WTC11 (cell line): ENCODE measurements around the gene PPID. TPM values are rescaled to one million over a fixed set of nuclear protein-coding genes. Genes with fewer than 3 reads are reported as not detected.

Source experiments
- ATAC-seq: fragments of 200-7000 bp; cut with Tn5 transposase; 2 replicates; pipeline ENCODE4 v1.10.0; 2021; ENCODE audit warnings: mild to moderate bottlenecking, moderate library complexity
- CTCF ChIA-PET: fragments of 300-600 bp; sonication (Branson Sonifier 250); formaldehyde crosslinking; loops from one replicate; lab custom pipeline; 2021; ENCODE audit warnings: antibody characterized with exemption; lab: Charles Lee
- POLR2A ChIA-PET: fragments of 350-600 bp; sonication (Branson Sonifier 250); formaldehyde crosslinking; loops from one replicate; lab custom pipeline; 2021; ENCODE audit warnings: antibody characterized with exemption; lab: Charles Lee
- DNase-seq: peaks from one replicate; pipeline ENCODE4 v3.0.0; 2021; ENCODE audit warnings: low spot score
- H3K27ac Mint-ChIP-seq: 2 replicates; pipeline ENCODE4 v1.8.0; 2021; ENCODE audit warnings: mixed read lengths
- H3K27me3 Mint-ChIP-seq: 2 replicates; pipeline ENCODE4 v1.8.0; 2021; ENCODE audit warnings: low read depth, mild to moderate bottlenecking, moderate library complexity, mixed read lengths
- H3K36me3 Mint-ChIP-seq: 2 replicates; pipeline ENCODE4 v1.8.0; 2021; ENCODE audit warnings: mixed read lengths
- H3K4me1 Mint-ChIP-seq: 2 replicates; pipeline ENCODE4 v1.8.0; 2022; ENCODE audit warnings: mixed read lengths
- H3K4me3 Mint-ChIP-seq: 2 replicates; pipeline ENCODE4 v1.8.0; 2021; ENCODE audit warnings: mild to moderate bottlenecking, moderate library complexity, mixed read lengths
- H3K9me3 Mint-ChIP-seq: 2 replicates; pipeline ENCODE4 v1.8.0; 2021; ENCODE audit warnings: mixed read lengths
- CREM ChIP-seq: sonication (generic); formaldehyde crosslinking; IDR thresholded peaks from 2 replicates; pipeline ENCODE4 v1.8.1; 2022; ENCODE audit warnings: mild to moderate bottlenecking, missing genetic modification reagents, moderate library complexity
- ESRRA ChIP-seq: sonication (generic); formaldehyde crosslinking; IDR thresholded peaks from 2 replicates; pipeline ENCODE4 v1.8.1; 2022; ENCODE audit warnings: mild to moderate bottlenecking, missing genetic modification reagents, borderline replicate concordance
- FOXJ3 ChIP-seq: sonication (generic); formaldehyde crosslinking; IDR thresholded peaks from 2 replicates; pipeline ENCODE4 v1.9.0; 2021; ENCODE audit warnings: missing genetic modification reagents, mild to moderate bottlenecking, borderline replicate concordance
- FOXP1 ChIP-seq: sonication (generic); formaldehyde crosslinking; IDR thresholded peaks from 2 replicates; pipeline ENCODE4 v1.8.0; 2022; ENCODE audit warnings: missing genetic modification reagents, mild to moderate bottlenecking, moderate library complexity, borderline replicate concordance
- GTF2I ChIP-seq: fragments of 250-450 bp; sonication (Bioruptor Pico); conservative IDR thresholded peaks from 2 replicates; pipeline ENCODE4 v1.4.0; 2021; ENCODE audit warnings: mild to moderate bottlenecking
- HMGA2 ChIP-seq: fragments of 250-450 bp; sonication (Bioruptor Pico); IDR thresholded peaks from 2 replicates; pipeline ENCODE4 v1.4.0; 2021; ENCODE audit warnings: mild to moderate bottlenecking, moderate library complexity
- MXD4 ChIP-seq: fragments of 250-450 bp; sonication (Bioruptor Pico); IDR thresholded peaks from 2 replicates; pipeline ENCODE4 v1.8.0; 2021; ENCODE audit warnings: mild to moderate bottlenecking, moderate library complexity, borderline replicate concordance
- NR2C2 ChIP-seq: sonication (generic); formaldehyde crosslinking; IDR thresholded peaks from 2 replicates; pipeline ENCODE4 v1.8.0; 2022; ENCODE audit warnings: mild to moderate bottlenecking, missing genetic modification reagents
- RELA ChIP-seq: sonication (generic); formaldehyde crosslinking; IDR thresholded peaks from 2 replicates; pipeline ENCODE4 v1.8.1; 2022; ENCODE audit warnings: missing genetic modification reagents, mild to moderate bottlenecking, borderline replicate concordance
- ZNF416 ChIP-seq: fragments of 250-450 bp; sonication (Bioruptor Pico); IDR thresholded peaks from 2 replicates; pipeline ENCODE4 v1.9.0; 2021; ENCODE audit warnings: mild to moderate bottlenecking, inconsistent platforms
- ZNF423 ChIP-seq: fragments of 250-450 bp; sonication (Bioruptor Pico); IDR thresholded peaks from 2 replicates; pipeline ENCODE4 v2.1.2; 2022; ENCODE audit warnings: mild to moderate bottlenecking, moderate library complexity
- total RNA-seq: library from RNA; stranded (reverse); gene quantifications from 3 replicates; pipeline ENCODE4 v1.2.3, GENCODE V29; 2021
- TF ChIP-seq, protein P1 (sequence below): fragments of 200-600 bp; IDR thresholded peaks from 2 replicates; pipeline ENCODE4 v1.8.0; 2022; ENCODE audit warnings: antibody characterized with exemption
- TF ChIP-seq, protein P2 (sequence below): sonication (generic); formaldehyde crosslinking; IDR thresholded peaks from 2 replicates; pipeline ENCODE4 v1.8.1; 2023; ENCODE audit warnings: mild to moderate bottlenecking, missing genetic modification reagents, moderate library complexity
- TF ChIP-seq, protein P3 (sequence below): sonication (generic); formaldehyde crosslinking; IDR thresholded peaks from 2 replicates; pipeline ENCODE4 v1.8.0; 2022; ENCODE audit warnings: mild to moderate bottlenecking, missing genetic modification reagents
- TF ChIP-seq, protein P4 (sequence below): fragments of 250-450 bp; sonication (Bioruptor Pico); IDR thresholded peaks from 2 replicates; pipeline ENCODE4 v1.9.0; 2021; ENCODE audit warnings: moderate library complexity, mild to moderate bottlenecking, inconsistent platforms, borderline replicate concordance
- TF ChIP-seq, protein P5 (sequence below): fragments of 250-450 bp; sonication (Bioruptor Pico); IDR thresholded peaks from 2 replicates; pipeline ENCODE4 v1.8.0; 2021; ENCODE audit warnings: mild to moderate bottlenecking
- TF ChIP-seq, protein P6 (sequence below): sonication (generic); formaldehyde crosslinking; IDR thresholded peaks from 2 replicates; pipeline ENCODE4 v1.8.1; 2023; ENCODE audit warnings: mild to moderate bottlenecking, missing genetic modification reagents
- TF ChIP-seq, protein P7 (sequence below): sonication (generic); formaldehyde crosslinking; IDR thresholded peaks from 2 replicates; pipeline ENCODE4 v1.8.1; 2022; ENCODE audit warnings: low read depth, mild to moderate bottlenecking, moderate library complexity, missing genetic modification reagents, borderline replicate concordance
- TF ChIP-seq, protein P8 (sequence below): sonication (generic); formaldehyde crosslinking; IDR thresholded peaks from 2 replicates; pipeline ENCODE4 v1.8.1; 2023; ENCODE audit warnings: mild to moderate bottlenecking, missing genetic modification reagents, moderate library complexity

Gene PPID
- total RNA-seq, 1 experiment from 2014 or later: 40.5 TPM

DNA sequence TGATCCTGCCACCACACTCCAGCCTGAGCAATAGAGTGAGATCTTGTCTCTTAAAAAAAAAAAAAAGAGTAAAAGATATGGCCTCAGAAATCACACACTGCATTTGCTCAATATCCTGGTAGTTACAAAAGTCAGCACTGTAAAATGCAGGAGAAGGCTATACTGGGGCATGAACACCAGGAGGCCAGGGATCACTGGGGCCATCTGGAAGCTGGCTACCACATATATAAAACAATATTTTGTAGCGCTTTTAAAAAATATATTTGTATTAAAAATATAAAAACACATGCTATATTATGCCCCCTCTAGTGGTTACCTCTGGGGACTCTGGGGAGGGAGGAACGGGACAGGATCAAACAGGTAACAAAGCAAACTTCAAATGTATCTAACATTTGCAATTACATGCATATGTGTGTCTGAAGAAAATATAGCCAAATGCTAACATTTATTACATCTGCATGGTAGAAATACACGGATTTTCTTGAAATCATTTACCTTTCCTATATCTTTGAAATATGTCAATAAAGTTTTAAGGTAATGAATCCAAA lies 55.5 kb downstream of the PPID start:
- CTCF ChIA-PET: interaction anchor here (0.6 to 1.0 kb wide), 7 partner anchors 11 to 457 kb away, joined by 3 to 8 read pairs (median 3); partner anchors contain the start of gene TMEM144
- H3K27me3 Mint-ChIP-seq: no peaks in the 10 kb centered on the region
- peak; percentile 33 for DNase-seq
- TF ChIP-seq NR2C2 (CRISPR knock-in tag): no peak
- no peak for TF ChIP-seq RELA (CRISPR knock-in tag)
- TF ChIP-seq, protein P1, sequence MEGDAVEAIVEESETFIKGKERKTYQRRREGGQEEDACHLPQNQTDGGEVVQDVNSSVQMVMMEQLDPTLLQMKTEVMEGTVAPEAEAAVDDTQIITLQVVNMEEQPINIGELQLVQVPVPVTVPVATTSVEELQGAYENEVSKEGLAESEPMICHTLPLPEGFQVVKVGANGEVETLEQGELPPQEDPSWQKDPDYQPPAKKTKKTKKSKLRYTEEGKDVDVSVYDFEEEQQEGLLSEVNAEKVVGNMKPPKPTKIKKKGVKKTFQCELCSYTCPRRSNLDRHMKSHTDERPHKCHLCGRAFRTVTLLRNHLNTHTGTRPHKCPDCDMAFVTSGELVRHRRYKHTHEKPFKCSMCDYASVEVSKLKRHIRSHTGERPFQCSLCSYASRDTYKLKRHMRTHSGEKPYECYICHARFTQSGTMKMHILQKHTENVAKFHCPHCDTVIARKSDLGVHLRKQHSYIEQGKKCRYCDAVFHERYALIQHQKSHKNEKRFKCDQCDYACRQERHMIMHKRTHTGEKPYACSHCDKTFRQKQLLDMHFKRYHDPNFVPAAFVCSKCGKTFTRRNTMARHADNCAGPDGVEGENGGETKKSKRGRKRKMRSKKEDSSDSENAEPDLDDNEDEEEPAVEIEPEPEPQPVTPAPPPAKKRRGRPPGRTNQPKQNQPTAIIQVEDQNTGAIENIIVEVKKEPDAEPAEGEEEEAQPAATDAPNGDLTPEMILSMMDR: peak; percentile 72
- no peak for TF ChIP-seq ZNF416 (CRISPR knock-in tag)
- TF ChIP-seq, all 79 proteins: peak for 1
- Mint-ChIP-seq H3K4me3 (no peak overlapping the region), H3K9me3 (peaks cover 6% of the 10 kb centered on the region), H3K36me3 (peaks cover 26% of the 10 kb centered on the region), H3K4me1 (peaks cover 10% of the 10 kb centered on the region), H3K27ac (no peak overlapping the region)
- ATAC-seq: no peak
- POLR2A ChIA-PET: interaction anchor here (0.7 kb wide), 1 partner anchor 87 kb away, joined by 4 read pairs; no protein-coding TSS in a partner anchor

DNA sequence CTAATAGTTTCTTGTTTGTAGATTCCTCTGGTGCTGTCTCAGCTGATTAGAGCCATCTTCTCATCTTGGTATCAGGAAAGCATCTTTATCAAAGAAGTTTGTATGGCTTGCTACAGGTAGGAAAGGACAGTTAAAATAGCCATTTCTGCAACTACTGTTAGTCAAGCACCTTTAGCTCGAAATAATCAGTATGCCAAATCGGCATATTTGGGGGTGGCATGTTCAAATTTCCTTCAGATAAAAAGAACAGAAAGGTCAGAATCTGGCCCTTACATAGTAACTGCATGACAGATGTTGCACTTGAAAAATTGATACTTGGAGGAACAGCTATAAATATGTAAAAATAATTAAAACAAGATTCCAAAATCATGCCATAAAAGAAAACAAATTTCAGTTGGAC lies 56.3 kb downstream of the PPID start:
- H3K4me1 Mint-ChIP-seq: peaks cover 9% of the 10 kb centered on the region
- H3K36me3 Mint-ChIP-seq: peaks cover 26% of the 10 kb centered on the region
- ChIA-PET POLR2A (no interaction called here), CTCF (interaction anchor here (0.8 kb wide), 1 partner anchor 457 kb away, joined by 3 read pairs; the partner anchor contains the start of gene TMEM144)
- ATAC-seq: no peak
- DNase-seq: no peak
- no peak overlapping the region for H3K27ac Mint-ChIP-seq
- H3K9me3 Mint-ChIP-seq: peaks cover 6% of the 10 kb centered on the region
- H3K27me3 Mint-ChIP-seq: peaks cover under 1% of the 10 kb centered on the region; the same call in 1 of the 2 replicates
- no peak overlapping the region for H3K4me3 Mint-ChIP-seq
- TF ChIP-seq MXD4 (no peak), CREM (CRISPR knock-in tag) (no peak), GTF2I (CRISPR knock-in tag) (no peak), HMGA2 (CRISPR knock-in tag) (no peak), ZNF423 (CRISPR knock-in tag) (no peak), NR2C2 (CRISPR knock-in tag) (no peak), ESRRA (CRISPR knock-in tag) (no peak), FOXP1 (no peak), FOXJ3 (CRISPR knock-in tag) (no peak)
- TF ChIP-seq, protein P2, sequence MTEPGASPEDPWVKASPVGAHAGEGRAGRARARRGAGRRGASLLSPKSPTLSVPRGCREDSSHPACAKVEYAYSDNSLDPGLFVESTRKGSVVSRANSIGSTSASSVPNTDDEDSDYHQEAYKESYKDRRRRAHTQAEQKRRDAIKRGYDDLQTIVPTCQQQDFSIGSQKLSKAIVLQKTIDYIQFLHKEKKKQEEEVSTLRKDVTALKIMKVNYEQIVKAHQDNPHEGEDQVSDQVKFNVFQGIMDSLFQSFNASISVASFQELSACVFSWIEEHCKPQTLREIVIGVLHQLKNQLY: no peak
- TF ChIP-seq, protein P3, sequence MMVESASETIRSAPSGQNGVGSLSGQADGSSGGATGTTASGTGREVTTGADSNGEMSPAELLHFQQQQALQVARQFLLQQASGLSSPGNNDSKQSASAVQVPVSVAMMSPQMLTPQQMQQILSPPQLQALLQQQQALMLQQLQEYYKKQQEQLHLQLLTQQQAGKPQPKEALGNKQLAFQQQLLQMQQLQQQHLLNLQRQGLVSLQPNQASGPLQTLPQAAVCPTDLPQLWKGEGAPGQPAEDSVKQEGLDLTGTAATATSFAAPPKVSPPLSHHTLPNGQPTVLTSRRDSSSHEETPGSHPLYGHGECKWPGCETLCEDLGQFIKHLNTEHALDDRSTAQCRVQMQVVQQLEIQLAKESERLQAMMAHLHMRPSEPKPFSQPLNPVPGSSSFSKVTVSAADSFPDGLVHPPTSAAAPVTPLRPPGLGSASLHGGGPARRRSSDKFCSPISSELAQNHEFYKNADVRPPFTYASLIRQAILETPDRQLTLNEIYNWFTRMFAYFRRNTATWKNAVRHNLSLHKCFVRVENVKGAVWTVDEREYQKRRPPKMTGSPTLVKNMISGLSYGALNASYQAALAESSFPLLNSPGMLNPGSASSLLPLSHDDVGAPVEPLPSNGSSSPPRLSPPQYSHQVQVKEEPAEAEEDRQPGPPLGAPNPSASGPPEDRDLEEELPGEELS: no peak
- TF ChIP-seq, protein P4, sequence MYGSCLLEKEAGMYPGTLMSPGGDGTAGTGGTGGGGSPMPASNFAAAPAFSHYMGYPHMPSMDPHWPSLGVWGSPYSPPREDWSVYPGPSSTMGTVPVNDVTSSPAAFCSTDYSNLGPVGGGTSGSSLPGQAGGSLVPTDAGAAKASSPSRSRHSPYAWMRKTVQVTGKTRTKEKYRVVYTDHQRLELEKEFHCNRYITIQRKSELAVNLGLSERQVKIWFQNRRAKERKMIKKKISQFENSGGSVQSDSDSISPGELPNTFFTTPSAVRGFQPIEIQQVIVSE (CRISPR knock-in tag): no peak
- TF ChIP-seq, protein P5, sequence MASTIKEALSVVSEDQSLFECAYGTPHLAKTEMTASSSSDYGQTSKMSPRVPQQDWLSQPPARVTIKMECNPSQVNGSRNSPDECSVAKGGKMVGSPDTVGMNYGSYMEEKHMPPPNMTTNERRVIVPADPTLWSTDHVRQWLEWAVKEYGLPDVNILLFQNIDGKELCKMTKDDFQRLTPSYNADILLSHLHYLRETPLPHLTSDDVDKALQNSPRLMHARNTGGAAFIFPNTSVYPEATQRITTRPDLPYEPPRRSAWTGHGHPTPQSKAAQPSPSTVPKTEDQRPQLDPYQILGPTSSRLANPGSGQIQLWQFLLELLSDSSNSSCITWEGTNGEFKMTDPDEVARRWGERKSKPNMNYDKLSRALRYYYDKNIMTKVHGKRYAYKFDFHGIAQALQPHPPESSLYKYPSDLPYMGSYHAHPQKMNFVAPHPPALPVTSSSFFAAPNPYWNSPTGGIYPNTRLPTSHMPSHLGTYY (CRISPR knock-in tag): no peak
- TF ChIP-seq, protein P6, sequence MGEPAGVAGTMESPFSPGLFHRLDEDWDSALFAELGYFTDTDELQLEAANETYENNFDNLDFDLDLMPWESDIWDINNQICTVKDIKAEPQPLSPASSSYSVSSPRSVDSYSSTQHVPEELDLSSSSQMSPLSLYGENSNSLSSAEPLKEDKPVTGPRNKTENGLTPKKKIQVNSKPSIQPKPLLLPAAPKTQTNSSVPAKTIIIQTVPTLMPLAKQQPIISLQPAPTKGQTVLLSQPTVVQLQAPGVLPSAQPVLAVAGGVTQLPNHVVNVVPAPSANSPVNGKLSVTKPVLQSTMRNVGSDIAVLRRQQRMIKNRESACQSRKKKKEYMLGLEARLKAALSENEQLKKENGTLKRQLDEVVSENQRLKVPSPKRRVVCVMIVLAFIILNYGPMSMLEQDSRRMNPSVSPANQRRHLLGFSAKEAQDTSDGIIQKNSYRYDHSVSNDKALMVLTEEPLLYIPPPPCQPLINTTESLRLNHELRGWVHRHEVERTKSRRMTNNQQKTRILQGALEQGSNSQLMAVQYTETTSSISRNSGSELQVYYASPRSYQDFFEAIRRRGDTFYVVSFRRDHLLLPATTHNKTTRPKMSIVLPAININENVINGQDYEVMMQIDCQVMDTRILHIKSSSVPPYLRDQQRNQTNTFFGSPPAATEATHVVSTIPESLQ (CRISPR knock-in tag): no peak
- TF ChIP-seq, protein P7, sequence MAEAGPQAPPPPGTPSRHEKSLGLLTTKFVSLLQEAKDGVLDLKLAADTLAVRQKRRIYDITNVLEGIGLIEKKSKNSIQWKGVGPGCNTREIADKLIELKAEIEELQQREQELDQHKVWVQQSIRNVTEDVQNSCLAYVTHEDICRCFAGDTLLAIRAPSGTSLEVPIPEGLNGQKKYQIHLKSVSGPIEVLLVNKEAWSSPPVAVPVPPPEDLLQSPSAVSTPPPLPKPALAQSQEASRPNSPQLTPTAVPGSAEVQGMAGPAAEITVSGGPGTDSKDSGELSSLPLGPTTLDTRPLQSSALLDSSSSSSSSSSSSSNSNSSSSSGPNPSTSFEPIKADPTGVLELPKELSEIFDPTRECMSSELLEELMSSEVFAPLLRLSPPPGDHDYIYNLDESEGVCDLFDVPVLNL (CRISPR knock-in tag): no peak
- TF ChIP-seq, protein P8, sequence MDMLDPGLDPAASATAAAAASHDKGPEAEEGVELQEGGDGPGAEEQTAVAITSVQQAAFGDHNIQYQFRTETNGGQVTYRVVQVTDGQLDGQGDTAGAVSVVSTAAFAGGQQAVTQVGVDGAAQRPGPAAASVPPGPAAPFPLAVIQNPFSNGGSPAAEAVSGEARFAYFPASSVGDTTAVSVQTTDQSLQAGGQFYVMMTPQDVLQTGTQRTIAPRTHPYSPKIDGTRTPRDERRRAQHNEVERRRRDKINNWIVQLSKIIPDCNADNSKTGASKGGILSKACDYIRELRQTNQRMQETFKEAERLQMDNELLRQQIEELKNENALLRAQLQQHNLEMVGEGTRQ (CRISPR knock-in tag): no peak
